T-helper 2 cell treated with Interferon-gamma antibody and Interleukin-4, amounts not matched to agents 5 μg/mL and 100 μg/mL, for 36 hours (primary cell): Measurements from ENCODE around the gene MXD3.
A peak's percentile ranks its signal among the peaks of the same experiment; 100 is the strongest.

ENCODE experiments used
- DNase-seq: peaks from one replicate; pipeline ENCODE4 v3.0.0; 2021; ENCODE audit warnings: low spot score
- H3K27ac Mint-ChIP-seq: one replicate; pipeline ENCODE4 v1.8.0; 2021; ENCODE audit warnings: mild to moderate bottlenecking, mixed read lengths
- H3K27me3 Mint-ChIP-seq: one replicate; pipeline ENCODE4 v1.8.0; 2021; ENCODE audit warnings: low read depth, mixed read lengths
- H3K36me3 Mint-ChIP-seq: one replicate; pipeline ENCODE4 v1.8.0; 2021; ENCODE audit warnings: low read depth, mixed read lengths
- H3K4me1 Mint-ChIP-seq: one replicate; pipeline ENCODE4 v1.8.0; 2021; ENCODE audit warnings: low read depth, mixed read lengths
- H3K4me3 Mint-ChIP-seq: one replicate; pipeline ENCODE4 v1.8.0; 2022; ENCODE audit warnings: mild to moderate bottlenecking, moderate library complexity, mixed read lengths
- H3K9me3 Mint-ChIP-seq: one replicate; pipeline ENCODE4 v1.8.0; 2021; ENCODE audit warnings: mixed read lengths

The MXD3 gene

DNA sequence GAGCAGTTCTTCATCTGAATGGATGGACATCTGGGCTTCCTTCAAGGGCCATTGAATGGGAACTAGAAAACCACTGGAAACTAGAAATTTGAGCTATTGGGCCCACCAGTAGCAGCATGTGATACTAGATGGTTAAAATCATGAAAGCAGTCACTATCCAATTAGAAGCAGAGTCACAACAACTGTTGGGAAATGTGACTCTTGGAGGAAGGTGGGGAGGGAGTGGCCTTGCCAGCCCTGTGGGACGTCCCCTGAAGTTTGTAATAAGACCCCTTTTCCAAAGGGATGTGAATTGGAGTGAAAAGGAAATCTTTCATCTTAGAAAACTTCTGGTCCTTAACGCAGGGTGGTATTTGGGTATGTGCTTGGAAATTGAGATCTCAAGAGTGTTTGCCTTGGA, 13.8 kb downstream of the MXD3 start:
- H3K36me3 Mint-ChIP-seq = peaks cover 61% of the 10 kb centered on the region

GRCh38 chr5:177296581-177296980, 15.1 kb downstream of the MXD3 start:
- H3K4me1 Mint-ChIP-seq = peaks cover 52% of the 10 kb centered on the region
- peak overlapping the region; percentile 61 for H3K4me3 Mint-ChIP-seq
- no peak for DNase-seq
- H3K27ac Mint-ChIP-seq = peak overlapping the region; percentile 85
- peaks cover 64% of the 10 kb centered on the region for H3K36me3 Mint-ChIP-seq
- H3K27me3 Mint-ChIP-seq = no peaks in the 10 kb centered on the region
- H3K9me3 Mint-ChIP-seq = no peaks in the 10 kb centered on the region

More for the DNA sequence above, 13.8 kb downstream of the MXD3 start:
- peaks cover 61% of the 10 kb centered on the region for H3K4me1 Mint-ChIP-seq
- no peak overlapping the region for H3K4me3 Mint-ChIP-seq
- no peaks in the 10 kb centered on the region for H3K9me3 Mint-ChIP-seq
- DNase-seq = no peak
- H3K27me3 Mint-ChIP-seq = no peaks in the 10 kb centered on the region
- H3K27ac Mint-ChIP-seq = no peak overlapping the region

DNA sequence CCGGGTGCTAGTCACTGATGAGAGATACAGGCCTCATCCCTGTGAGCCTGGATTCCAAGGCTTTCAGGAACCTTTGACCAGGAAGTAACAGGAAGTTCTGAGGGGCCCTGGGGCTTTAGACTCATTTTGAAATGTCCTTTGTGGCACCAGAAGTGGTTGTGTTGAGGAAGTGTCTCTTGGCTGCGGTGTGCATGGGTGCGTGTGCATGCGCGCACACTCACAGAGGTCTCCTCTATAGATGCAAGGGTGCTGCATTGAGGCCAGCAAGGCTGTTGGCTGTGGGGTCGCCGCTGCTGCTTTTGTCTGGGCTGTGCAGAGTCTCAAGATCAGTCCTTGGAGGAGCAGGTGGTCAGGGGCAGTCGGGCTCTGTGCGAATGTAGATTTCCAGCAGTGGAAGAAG, 15.8 kb downstream of the MXD3 start:
- DNase-seq = no peak
- peaks cover 46% of the 10 kb centered on the region for H3K4me1 Mint-ChIP-seq
- H3K4me3 Mint-ChIP-seq = peak overlapping the region; percentile 48
- no peaks in the 10 kb centered on the region for H3K27me3 Mint-ChIP-seq
- H3K36me3 Mint-ChIP-seq = peaks cover 62% of the 10 kb centered on the region
- no peaks in the 10 kb centered on the region for H3K9me3 Mint-ChIP-seq
- H3K27ac Mint-ChIP-seq = peak overlapping the region; percentile 85

GRCh38 chr5:177294632-177295031, 17.1 kb downstream of the MXD3 start:
- peak overlapping the region; percentile 62 for H3K27ac Mint-ChIP-seq
- H3K4me3 Mint-ChIP-seq = no peak overlapping the region
- H3K4me1 Mint-ChIP-seq = peaks cover 34% of the 10 kb centered on the region
- no peak for DNase-seq
- no peaks in the 10 kb centered on the region for H3K27me3 Mint-ChIP-seq
- H3K36me3 Mint-ChIP-seq = peaks cover 58% of the 10 kb centered on the region
- no peaks in the 10 kb centered on the region for H3K9me3 Mint-ChIP-seq

DNA sequence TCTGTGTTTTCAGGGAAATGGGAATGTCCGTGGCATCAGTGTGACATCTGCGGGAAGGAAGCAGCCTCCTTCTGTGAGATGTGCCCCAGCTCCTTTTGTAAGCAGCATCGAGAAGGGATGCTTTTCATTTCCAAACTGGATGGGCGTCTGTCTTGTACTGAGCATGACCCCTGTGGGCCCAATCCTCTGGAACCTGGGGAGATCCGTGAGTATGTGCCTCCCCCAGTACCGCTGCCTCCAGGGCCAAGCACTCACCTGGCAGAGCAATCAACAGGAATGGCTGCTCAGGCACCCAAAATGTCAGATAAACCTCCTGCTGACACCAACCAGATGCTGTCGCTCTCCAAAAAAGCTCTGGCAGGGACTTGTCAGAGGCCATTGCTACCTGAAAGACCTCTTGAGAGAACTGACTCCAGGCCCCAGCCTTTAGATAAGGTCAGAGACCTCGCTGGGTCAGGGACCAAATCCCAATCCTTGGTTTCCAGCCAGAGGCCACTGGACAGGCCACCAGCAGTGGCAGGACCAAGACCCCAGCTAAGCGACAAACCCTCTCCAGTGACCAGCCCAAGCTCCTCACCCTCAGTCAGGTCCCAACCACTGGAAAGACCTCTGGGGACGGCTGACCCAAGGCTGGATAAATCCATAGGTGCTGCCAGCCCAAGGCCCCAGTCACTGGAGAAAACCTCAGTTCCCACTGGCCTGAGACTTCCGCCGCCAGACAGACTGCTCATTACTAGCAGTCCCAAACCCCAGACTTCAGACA, 17.7 kb downstream of the MXD3 start:
- Mint-ChIP-seq H3K4me3 (no peak overlapping the region), H3K36me3 (peaks cover 59% of the 10 kb centered on the region), H3K4me1 (peaks cover 28% of the 10 kb centered on the region), H3K9me3 (no peaks in the 10 kb centered on the region), H3K27me3 (no peaks in the 10 kb centered on the region), H3K27ac (peak overlapping the region; percentile 62)
- DNase-seq = no peak

DNA sequence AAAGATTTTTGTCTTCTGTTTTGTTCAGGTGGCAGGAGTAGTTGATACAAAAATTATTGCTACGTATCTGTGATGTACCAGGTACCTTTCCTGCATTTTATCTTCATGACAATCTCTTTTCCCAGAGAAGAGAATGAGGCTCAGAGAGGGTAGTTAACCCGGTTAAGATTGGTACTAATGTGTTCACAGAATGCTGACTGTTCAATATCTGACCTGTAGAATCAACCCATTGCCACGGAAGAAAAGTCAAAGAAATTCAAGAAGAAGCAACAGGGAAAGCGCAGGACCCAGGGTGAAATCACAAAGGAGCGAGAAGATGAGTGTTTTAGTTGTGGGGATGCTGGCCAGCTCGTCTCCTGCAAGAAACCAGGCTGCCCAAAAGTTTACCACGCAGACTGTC, 20.0 kb downstream of the MXD3 start:
- no peak for DNase-seq
- H3K27ac Mint-ChIP-seq = no peak overlapping the region
- peaks cover 58% of the 10 kb centered on the region for H3K36me3 Mint-ChIP-seq
- no peaks in the 10 kb centered on the region for H3K27me3 Mint-ChIP-seq
- H3K4me1 Mint-ChIP-seq = peaks cover 19% of the 10 kb centered on the region
- H3K9me3 Mint-ChIP-seq = no peaks in the 10 kb centered on the region
- no peak overlapping the region for H3K4me3 Mint-ChIP-seq

DNA sequence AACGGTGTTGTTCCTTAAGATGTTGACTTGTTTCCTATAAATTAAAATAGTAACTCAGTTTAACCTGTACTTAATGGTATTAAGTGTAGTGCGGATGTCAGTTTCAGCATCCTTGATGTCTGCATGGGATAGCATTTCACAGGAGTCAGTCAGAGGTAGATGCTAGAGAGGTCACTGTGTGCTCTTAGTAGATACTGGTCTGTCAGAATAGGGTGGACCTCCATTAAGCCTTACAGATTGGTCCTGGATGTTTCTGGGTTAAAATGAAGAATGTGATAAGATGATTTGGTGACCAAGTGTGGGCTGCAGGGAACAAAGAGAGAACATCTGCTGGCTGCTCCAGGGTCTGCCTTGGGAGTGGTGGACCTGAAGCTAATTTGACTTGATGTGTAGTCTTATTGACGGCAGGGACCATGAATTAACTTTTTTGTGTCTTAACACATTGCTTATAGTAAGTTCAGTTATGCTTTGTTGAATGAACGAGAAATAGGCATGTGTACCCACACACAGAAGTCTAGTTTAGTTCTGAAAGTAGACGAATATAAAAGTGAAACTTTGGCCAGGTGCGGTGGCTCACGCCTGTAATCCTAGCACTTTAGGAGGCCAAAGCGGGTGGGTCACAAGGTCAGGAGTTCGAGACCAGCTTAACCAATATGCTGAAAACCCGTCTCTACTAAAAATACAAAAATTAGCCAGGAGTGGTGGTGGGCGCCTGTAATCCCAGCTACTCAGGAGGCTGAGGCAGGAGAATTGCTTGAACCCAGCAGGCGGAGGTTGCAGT, 20.7 kb downstream of the MXD3 start:
- no peak overlapping the region for H3K27ac Mint-ChIP-seq
- peaks cover 13% of the 10 kb centered on the region for H3K4me1 Mint-ChIP-seq
- H3K36me3 Mint-ChIP-seq = peaks cover 51% of the 10 kb centered on the region
- no peaks in the 10 kb centered on the region for H3K9me3 Mint-ChIP-seq
- no peak overlapping the region for H3K4me3 Mint-ChIP-seq
- no peaks in the 10 kb centered on the region for H3K27me3 Mint-ChIP-seq
- no peak for DNase-seq

GRCh38 chr5:177288191-177288590, 23.5 kb downstream of the MXD3 start:
- Mint-ChIP-seq H3K4me3 (no peak overlapping the region), H3K4me1 (peaks cover 4% of the 10 kb centered on the region), H3K36me3 (peaks cover 44% of the 10 kb centered on the region), H3K27ac (no peak overlapping the region), H3K27me3 (no peaks in the 10 kb centered on the region), H3K9me3 (no peaks in the 10 kb centered on the region)
- no peak for DNase-seq

GRCh38 chr5:177276886-177277285, 34.8 kb downstream of the MXD3 start:
- Mint-ChIP-seq H3K9me3 (no peaks in the 10 kb centered on the region), H3K4me1 (peaks cover 13% of the 10 kb centered on the region), H3K27ac (peak overlapping the region; percentile 73), H3K4me3 (no peak overlapping the region), H3K27me3 (no peaks in the 10 kb centered on the region), H3K36me3 (peaks cover 44% of the 10 kb centered on the region)
- DNase-seq = no peak

DNA sequence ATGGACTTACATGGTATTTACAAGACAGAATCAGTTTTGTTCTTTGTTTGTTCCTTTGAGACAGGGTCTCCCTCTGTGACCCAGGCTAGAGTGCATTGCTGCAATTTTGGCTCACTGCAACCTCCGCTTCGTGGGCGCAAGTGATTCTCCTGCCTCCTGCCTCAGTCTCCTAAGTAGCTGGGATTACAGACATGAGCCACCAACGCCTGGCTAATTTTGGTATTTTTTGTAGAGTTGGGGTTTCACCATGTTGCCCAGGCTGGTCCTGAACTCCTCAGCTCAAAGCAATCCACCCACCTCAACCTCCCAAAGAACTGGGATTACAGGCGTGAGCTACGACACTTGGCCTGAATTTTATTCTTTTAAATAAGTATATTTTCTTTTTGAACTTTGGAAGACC, 35.8 kb downstream of the MXD3 start:
- Mint-ChIP-seq H3K27ac (no peak overlapping the region), H3K9me3 (no peaks in the 10 kb centered on the region), H3K27me3 (no peaks in the 10 kb centered on the region), H3K4me1 (peaks cover 13% of the 10 kb centered on the region), H3K4me3 (no peak overlapping the region), H3K36me3 (peaks cover 46% of the 10 kb centered on the region)
- DNase-seq = no peak

- Mint-ChIP-seq H3K27me3 (no peaks in the 10 kb centered on the region), H3K36me3 (peaks cover 52% of the 10 kb centered on the region), H3K4me3 (no peak overlapping the region), H3K4me1 (peaks cover 4% of the 10 kb centered on the region), H3K9me3 (no peaks in the 10 kb centered on the region), H3K27ac (no peak overlapping the region)
- DNase-seq = no peak
These were observed 40.6 kb downstream of the MXD3 start for GRCh38 chr5:177271113-177271512.

DNA sequence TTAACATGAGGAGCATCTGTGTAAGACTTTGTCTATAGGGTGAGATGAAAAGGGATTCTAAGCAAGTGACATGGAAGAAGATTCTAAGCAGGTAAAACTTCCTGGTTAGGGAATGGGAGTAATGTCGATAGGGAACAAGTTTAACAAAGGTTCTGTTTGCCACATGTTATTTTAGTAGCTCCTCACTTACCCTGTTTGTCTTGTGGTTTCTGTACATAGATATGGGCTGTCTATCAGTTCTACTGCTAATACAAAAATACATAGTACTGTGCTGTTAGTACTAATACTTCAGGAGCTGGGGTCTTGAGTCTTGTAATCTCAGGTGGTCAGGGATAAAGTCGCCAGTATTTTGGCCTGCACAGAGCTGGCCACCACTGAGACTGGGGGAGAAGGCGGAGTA, 41.0 kb downstream of the MXD3 start:
- DNase-seq = no peak
- Mint-ChIP-seq H3K36me3 (peaks cover 52% of the 10 kb centered on the region), H3K9me3 (no peaks in the 10 kb centered on the region), H3K4me3 (no peak overlapping the region), H3K27me3 (no peaks in the 10 kb centered on the region), H3K27ac (no peak overlapping the region), H3K4me1 (peaks cover 4% of the 10 kb centered on the region)

- H3K4me1 Mint-ChIP-seq = peaks cover 4% of the 10 kb centered on the region
- H3K27me3 Mint-ChIP-seq = no peaks in the 10 kb centered on the region
- no peak for DNase-seq
- H3K9me3 Mint-ChIP-seq = no peaks in the 10 kb centered on the region
- H3K27ac Mint-ChIP-seq = peak overlapping the region; percentile 34
- H3K36me3 Mint-ChIP-seq = peaks cover 53% of the 10 kb centered on the region
- no peak overlapping the region for H3K4me3 Mint-ChIP-seq
These were observed 41.7 kb downstream of the MXD3 start for GRCh38 chr5:177269976-177270375.

DNA sequence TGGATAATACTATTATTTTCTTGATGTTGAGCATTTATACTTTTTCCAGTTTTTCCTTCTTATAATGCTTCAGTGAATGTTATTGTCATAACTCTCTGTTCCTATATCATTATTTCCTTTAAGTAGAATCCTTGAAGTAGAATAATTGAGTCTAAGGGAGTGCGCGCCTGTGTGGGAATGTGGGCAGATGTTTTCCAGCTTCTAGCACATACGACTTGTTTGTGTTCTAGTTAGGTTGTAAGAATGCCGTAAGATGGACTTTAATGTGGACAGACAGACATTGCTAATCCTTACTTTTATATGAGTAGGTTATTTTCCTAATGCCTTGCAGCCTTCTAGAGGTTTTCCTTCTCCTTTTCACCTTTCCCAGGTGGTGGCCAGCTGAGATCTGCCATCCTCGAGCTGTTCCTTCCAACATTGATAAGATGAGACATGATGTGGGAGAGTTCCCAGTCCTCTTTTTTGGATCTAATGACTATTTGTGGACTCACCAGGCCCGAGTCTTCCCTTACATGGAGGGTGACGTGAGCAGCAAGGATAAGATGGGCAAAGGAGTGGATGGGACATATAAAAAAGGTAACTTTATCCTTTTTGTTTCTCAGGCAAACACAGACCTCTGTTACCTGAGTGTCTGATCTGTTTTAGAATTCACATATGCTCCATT, 42.3 kb downstream of the MXD3 start:
- no peak for DNase-seq
- H3K4me3 Mint-ChIP-seq = no peak overlapping the region
- peaks cover 4% of the 10 kb centered on the region for H3K4me1 Mint-ChIP-seq
- H3K27me3 Mint-ChIP-seq = no peaks in the 10 kb centered on the region
- H3K27ac Mint-ChIP-seq = no peak overlapping the region
- no peaks in the 10 kb centered on the region for H3K9me3 Mint-ChIP-seq
- H3K36me3 Mint-ChIP-seq = peaks cover 54% of the 10 kb centered on the region
